Measurements from ENCODE around the gene LEP.

GRCh38 chr7:128194533-128195282 lies 46.4 kb upstream of the LEP start:
- no peak for TF ChIP-seq CTCF (IDR thresholded peaks at IDR 0.05)
- no peak for TF ChIP-seq POLR2AphosphoS5 (IDR thresholded peaks at IDR 0.05)
- TF ChIP-seq POLR2A (IDR thresholded peaks at IDR 0.05), result no peak
